Fibroblast of skin of right quadriceps (primary cell): Measurements from ENCODE around the gene NCKAP5.

ENCODE experiments used
- DNase-seq: peaks from one replicate; pipeline ENCODE4 v3.0.0-alpha.2; 2013

NCKAP5 gene

DNA sequence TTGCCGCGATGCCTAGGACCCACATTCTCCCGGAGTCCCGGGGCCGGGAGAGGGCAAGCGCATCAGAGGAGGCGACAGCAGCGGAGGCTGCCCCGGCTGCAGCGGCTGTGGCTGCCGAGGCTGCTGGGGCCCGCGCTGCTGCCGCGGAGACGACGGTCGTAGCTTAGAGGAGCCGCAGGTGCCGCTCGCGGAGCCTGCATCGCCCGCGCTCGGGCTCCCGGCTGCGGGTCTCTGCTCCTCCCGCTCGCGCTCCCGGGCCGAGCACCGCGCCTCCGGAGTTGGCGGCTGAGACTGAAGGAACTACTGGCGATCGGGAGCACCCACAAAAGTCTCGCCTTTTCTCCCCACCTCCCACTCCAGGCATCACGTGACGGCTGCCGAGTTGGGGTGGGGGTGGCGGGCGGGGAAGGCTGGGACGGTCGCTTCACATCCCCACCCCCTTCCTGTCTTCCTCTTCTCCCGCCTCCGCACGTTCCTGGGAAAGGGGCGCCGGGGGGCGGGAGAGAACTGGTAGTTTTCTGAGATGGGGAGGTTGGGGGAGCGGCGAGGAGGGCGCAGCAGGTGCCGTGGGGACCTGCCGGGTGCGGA lies 898.3 kb downstream of the NCKAP5 start, which contains the start of gene LYPD1:
LYPD1 (minus strand) TSS at position 298 of the 588 bp plus-strand sequence; CDS start at position 25, 273 bp downstream.
- DNase-seq, result no peak

DNA sequence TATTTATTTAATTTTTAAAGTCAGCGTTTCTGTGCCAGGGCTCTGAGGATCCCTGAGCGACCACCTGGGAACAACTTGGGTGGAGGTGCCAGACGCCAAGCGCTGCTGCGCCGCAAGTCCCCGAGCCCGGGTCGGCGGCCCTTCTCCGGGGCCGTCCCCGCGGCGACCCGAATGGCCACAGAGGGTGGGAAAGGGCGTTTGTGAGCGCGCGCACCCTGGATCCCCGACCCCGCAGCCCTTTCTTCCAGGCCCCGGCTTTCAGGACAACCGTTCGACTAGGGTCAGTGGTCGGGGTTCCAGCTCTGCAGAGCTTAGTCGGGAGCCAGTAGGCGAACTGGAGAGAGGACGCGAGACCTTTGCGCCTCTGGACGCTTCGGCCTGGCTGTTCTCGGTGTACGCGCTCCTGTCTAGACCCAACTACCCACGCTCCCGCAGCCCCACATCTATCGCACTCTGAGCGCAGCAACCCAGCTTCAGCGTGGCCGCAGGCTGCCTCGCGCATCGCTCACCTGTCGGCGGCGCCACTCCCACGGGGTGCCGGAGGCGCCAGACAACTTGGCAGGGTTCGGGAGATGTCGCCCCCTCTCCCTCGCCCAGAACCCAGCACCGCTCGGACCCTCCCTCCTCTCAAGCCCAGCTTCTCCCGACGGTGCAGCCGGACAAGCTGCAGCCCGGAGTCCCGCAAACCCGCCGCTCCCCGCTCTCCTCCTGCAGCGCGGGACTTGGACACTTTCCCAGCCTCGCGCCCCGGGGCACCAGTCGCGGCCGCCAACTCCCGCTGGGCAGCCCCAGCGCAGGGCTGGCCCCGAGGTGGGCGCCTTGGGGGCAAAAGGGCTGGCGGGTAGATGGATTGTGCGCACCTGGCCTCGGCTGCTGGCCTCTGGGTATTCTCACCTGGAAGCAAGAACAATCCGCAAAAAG lies 899.0 kb downstream of the NCKAP5 start:
- DNase-seq, result no peak

- DNase-seq, result no peak
These were observed 900.0 kb downstream of the NCKAP5 start for GRCh38 chr2:132668189-132668823.

DNA sequence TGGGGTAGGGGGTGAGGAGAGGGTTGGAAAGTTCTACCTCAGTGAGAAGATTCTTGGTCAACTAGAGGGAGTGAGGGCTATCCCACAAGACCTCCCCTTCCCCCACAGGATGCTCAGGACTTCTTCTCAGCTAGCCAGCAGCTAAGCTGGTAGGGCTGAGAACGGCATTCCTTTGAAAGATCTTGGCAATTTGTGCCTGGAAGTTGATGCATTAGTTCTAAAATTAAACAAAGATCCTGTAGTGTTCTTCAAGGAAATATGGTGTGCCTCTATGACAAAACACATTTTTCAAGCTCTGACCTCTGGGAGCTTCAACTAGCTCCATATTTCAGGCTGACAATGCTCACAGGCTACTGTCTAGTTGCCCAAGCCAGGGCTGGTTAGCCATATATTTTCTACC lies 900.6 kb downstream of the NCKAP5 start:
- DNase-seq, result peak; percentile 39

DNA sequence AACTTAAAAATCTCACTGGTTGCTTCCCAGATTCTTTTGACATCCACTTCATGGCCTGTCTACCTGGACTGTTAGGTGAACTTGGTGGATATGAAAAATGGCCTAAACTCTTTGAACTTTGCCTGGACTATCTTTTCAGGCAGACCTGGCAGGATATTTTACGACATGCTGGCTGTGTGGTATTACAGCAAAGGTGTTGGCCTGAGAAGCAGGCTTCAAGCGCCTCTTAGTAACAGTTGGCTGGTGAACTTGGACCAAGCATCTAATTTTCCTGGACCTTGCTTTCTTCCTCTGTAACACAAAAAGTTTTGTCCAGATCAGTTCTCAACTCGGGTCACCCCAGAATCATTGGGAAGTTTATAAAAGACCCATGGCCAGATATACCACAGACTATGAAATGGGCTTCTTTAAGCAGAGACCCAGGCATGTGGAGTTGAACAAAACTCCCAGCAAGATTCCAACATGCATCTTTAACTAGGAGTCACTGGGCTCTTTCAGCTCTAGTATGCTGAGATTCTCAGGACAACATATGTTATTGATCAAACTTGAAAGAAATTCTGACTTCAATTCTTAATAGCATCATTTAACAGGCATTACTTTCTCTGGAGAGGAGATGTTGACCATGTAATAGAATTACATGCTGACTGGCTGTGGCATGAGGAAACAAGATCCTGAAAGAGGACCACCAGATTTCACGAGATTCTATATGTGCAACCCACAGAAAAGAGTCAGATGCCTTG lies 902.7 kb downstream of the NCKAP5 start:
- DNase-seq, result no peak

DNA sequence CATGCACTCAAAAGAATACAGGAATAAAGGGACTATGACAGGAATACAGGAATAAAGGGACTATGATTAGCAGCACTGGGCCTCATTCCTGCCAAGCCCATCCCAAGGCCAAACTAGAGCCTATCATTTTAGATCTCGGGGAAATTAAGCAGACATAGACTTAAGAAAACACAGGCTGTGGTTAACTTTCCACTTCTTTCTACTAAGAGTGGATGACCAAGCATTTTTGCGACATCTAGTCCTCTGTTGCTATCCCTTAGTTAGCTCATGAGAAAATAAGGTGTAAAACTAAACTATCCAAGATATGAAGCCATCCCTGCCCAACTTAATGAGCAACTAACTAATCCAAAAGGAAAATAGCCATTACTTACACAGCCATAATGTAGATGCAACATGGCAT lies 904.2 kb downstream of the NCKAP5 start:
- no peak for DNase-seq

DNA sequence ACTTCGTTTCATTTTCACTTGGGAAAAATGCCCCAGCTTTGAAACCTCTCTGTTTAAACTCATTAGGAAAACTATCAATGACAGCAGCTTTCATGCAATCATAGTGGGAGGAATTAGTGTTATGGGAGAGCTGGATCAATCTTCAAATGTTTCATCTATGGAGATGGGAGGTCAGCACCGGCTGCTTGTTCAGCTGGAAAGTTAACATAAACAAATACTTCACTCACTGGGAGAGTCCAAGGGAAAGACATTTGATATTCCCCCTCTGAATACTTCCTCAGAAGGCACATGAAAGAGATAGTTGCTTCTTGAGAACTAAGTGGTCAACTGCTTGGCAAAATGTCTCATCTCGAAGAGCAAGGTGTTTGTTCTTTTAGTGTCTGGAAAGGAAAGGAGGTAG lies 905.5 kb downstream of the NCKAP5 start:
- no peak for DNase-seq

GRCh38 chr2:132659331-132659730 lies 908.9 kb downstream of the NCKAP5 start:
- DNase-seq, result no peak

DNA sequence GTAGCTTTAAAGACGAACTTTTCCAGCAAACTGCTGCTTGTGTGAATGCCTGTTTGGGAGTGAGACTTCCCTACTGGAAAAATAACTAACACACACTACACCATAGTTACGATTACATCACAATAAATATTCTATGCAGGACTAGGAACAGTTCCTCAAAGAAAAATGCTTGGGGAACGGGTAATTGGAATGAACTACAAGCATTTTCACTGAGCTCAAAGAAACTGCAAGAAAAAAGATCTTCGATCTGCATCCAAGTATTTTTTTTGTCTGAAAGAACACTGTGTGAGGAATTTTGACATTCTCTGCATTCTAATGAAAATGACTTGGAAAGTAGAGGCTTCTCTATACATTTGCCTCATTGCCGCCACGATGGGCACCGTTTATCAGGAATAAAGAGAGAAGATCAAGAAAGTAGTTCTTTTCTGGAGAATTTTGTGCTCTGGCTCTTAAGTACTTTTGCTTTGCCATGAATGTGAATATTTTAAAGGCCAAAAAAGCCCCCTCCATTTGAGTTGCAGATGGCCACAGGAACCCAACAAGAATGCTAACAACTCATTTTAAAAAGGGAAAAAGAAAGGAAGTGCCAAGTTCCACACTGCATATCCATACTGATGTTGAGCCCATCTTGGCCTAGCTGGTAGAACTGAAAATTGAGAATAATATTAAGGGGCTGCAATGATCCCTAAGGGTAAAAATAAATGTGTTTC lies 911.8 kb downstream of the NCKAP5 start:
- no peak for DNase-seq

DNA sequence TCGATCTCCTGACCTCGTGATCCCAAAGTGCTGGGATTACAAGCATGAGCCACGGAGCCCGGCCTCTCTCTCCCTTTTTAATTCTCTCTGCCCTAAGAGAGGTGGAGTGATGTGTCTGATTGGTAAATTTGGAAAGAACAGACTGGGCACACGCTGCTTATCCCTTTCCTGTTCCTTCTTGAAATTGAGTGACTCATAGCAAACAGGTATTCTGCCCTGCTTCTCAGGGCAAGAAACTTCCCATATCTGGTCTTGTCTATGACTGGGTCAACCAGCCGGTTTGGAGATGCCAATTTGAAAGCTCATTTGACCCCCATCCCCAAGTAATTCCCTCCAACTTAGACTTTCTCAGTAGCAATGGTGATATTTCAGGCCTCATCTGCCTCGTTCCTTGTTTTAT lies 913.3 kb downstream of the NCKAP5 start:
- no peak for DNase-seq

DNA sequence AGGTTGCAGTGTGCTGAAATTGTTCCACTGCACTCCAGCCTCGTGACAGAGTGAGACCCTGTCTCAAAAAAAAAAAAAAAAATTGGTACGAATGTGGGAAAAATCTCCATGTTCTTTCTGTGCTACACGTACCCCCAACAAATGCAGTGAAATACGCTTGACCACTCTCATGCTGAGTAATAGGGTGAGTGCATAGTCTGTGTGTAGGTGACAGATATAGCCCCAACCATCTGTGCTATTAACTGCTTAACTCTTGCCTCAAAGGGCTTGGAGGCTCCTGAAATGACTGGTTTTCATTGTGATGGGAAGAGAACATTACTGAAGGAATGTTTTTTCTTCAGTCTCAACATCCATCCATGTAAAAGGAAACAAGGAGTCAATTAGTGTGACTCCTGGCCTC lies 913.9 kb downstream of the NCKAP5 start:
- no peak for DNase-seq

GRCh38 chr2:132652474-132652873 lies 915.8 kb downstream of the NCKAP5 start:
- no peak for DNase-seq

DNA sequence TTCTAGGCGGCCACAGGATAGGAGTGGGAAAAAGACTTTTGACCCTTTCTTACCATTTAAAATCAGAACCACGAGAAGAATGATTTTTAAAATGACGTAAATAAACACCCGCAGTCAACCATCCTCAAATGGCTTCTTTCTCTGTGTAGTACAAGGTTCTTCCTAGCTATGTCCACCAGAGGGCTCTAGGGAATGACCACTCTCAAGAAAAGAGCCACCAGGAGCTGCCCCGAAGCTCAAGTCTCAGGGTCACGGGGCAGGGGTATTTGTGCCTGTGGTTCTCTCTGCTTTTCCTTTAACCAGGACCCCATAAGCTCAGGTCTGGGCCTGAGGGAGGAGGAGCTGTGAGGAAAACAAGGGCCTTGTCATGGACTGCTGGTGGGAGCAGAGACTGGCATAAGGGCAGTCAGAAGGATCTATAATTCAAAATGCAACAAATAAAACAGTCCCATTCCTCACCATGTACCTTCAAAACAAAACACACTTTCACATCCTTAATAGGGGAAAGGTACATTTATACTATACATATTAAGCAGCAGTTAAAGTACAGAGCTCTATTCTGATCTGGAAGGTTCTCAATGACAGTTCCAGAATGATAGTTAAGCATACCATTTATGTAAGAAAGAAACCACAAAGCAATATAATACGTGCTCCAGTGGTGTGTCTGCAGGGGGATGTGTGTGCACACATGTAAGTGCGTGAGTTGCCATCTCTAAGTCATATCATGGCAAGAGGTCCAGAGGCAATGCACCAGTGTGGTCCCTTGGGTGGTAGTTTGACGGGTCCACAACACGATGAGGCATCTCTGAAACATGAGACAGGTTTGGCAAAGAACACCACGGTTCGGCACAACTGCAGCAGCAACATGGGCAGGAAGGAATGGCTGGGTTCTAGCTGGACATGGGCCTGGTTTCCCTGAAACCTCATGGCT lies 916.9 kb downstream of the NCKAP5 start:
- peak; percentile 30 for DNase-seq

DNA sequence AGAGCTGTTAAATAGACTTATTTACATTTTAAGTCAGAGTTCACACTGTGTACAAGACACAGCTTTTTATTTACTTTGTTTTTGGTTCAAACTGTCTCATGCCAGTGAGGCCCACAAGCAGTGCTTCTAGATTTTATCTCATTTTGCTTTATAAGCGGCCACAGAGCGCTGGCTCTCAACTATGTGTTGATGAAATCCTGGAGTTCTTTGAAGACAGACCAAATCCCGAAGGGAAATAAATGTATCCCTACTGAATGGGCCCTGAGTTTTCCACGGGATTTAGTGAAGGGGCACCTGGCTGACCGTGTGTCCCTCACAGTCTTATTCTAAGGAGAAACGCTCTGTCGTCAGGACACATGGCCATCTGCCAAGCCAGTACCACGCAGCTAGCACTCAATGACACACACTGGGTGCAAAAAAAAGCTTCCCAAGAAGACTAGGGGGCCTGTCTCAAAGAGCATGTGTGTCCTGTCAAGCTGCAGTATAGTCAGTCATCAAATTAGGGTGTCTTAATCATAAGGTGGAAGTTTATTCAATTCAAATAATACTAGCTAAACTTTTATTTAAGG lies 921.6 kb downstream of the NCKAP5 start:
- DNase-seq, result no peak

GRCh38 chr2:132645722-132646539 lies 922.3 kb downstream of the NCKAP5 start:
- DNase-seq, result no peak

- no peak for DNase-seq
These were observed 923.1 kb downstream of the NCKAP5 start for GRCh38 chr2:132645176-132645575.

- no peak for DNase-seq
These were observed 925.8 kb downstream of the NCKAP5 start for GRCh38 chr2:132642415-132642814.

DNA sequence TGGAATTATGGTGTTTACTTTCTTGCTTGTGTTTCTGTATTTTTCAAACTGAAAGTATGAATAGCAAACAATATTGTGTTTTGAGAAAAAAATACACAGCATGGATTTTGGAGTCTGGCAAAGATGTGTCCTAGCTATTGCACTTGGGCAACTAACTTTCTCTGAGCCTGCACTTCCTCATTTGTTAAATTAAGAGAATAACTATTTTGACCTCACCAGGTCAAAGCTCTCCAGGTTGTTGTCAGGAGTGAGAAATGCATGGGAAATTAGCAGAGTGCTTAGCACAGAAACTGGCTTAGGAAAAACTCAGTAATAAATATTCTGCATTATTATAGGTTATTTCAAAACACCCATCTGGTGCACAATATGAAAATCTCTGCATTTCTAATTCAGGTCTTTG lies 926.4 kb downstream of the NCKAP5 start:
- DNase-seq, result no peak

GRCh38 chr2:132640116-132640515 lies 928.1 kb downstream of the NCKAP5 start:
- DNase-seq, result no peak
